Heart left ventricle (tissue), 16 donors: ENCODE measurements around the gene ADCY3. TPM values are rescaled to one million over a fixed set of nuclear protein-coding genes. Genes with fewer than 3 reads are reported as not detected.
A peak's percentile ranks its signal among the peaks of the same experiment; 100 is the strongest.

Experiments
- ATAC-seq, 4 donors: fragments of 200-7000 bp; cut with Tn5 transposase; one replicate each; pipeline ENCODE4 v1.9.1; 2020 to 2022; ENCODE audit warnings: moderate library complexity in 4 of 4, mild to moderate bottlenecking in 3 of 4, moderate number of reproducible peaks in 1 of 4
- DNase-seq, 5 donors: peaks; one replicate each; pipeline ENCODE4 v3.0.0-alpha.2; 2020
- H3K27ac ChIP-seq, 12 donors: fragments of 200-600 bp; sonication (generic) in 4 of 12; one replicate each; pipeline versions ENCODE4 v1.5.0 to v1.8.0; 2016 to 2022; ENCODE audit warnings: mild to moderate bottlenecking in 2 of 12
- H3K27me3 ChIP-seq, 9 donors: fragments of 200-600 bp; sonication (generic) in 2 of 9; one replicate each; pipeline versions ENCODE4 v1.5.1 to v1.8.0; 2016 to 2022; ENCODE audit warnings: mild to moderate bottlenecking in 3 of 9
- H3K36me3 ChIP-seq, 9 donors: fragments of 200-600 bp; sonication (generic) in 2 of 9; one replicate each; pipeline versions ENCODE4 v1.5.0 to v1.8.0; 2018 to 2022; ENCODE audit warnings: mild to moderate bottlenecking in 2 of 9
- H3K4me1 ChIP-seq, 12 donors: fragments of 200-600 bp; sonication (generic) in 4 of 12; one replicate each; pipeline versions ENCODE4 v1.5.0 to v1.8.0; 2016 to 2022; ENCODE audit warnings: mild to moderate bottlenecking in 3 of 12
- H3K4me3 ChIP-seq, 12 donors: fragments of 200-600 bp; sonication (generic) in 4 of 12; one replicate each; pipeline versions ENCODE4 v1.5.0 to v1.8.0; 2017 to 2022; ENCODE audit warnings: mild to moderate bottlenecking in 9 of 12, moderate library complexity in 4 of 12
- H3K9me3 ChIP-seq, 12 donors: fragments of 200-600 bp; sonication (generic) in 4 of 12; one replicate each; pipeline versions ENCODE4 v1.5.0 to v1.8.0; 2016 to 2022; ENCODE audit warnings: mild to moderate bottlenecking in 1 of 12
- CTCF ChIP-seq, 12 donors: fragments of 200-600 bp; sonication (generic) in 4 of 12; IDR thresholded peaks; one replicate each; pipeline versions ENCODE4 v1.5.0 to v1.8.0; 2018 to 2022; ENCODE audit warnings: antibody characterized with exemption in 12 of 12, mild to moderate bottlenecking in 5 of 12
- POLR2A ChIP-seq, 2 donors: fragments of 450-650 bp; IDR thresholded peaks; one replicate each; pipeline ENCODE4 v1.6.1; 2017; ENCODE audit warnings: antibody characterized with exemption in 2 of 2, mild to moderate bottlenecking in 2 of 2, moderate library complexity in 2 of 2
- WGBS, 4 donors: extraction: QIAGEN DNeasy Blood & Tissue Kit in 2 of 4; methylation state at CpG; one replicate each; pipeline versions ENCODE4 v1.1.5 to v1.1.7; 2013 to 2018; 5-methylcytosine and 5-hydroxymethylcytosine counted together
- intact Hi-C, 10 donors: fragments of 100-400 bp; cut with DNase I; formaldehyde crosslinking; loops; one replicate each; pipeline versions ENCODE4 v1.11.1 to v1.14.2; 2022
- long read RNA-seq, 3 donors: library from polyadenylated mRNA; unstranded; transcript quantifications; one replicate each; pipeline ENCODE4 v2.0.0, GENCODE V29; 2020 to 2021
- polyA plus RNA-seq, 2 donors: library from polyadenylated mRNA; stranded (reverse); fragments of 200-250 nt; gene quantifications; one replicate each; pipeline ENCODE4 v1.2.3, GENCODE V29; 2013
- total RNA-seq, 9 donors: library from RNA; depleted of rRNA in 2 of 9; stranded (reverse); fragments of >200 nt in 2 of 9; fragmentation: NEBNext Ultra II Directional in 3 of 9; extraction: Animal tissue kit (Norgen Biotek cat#: 25700) in 3 of 9; gene quantifications; one replicate each; pipeline versions ENCODE4 v1.1.0 to v1.2.4, GENCODE V29; 2016 to 2023
- donor health status: ischemic (EF 13 %, LVEDD 7.1; RV severe dilation, severe dysfunction).
- donor health status: healthy with polysubstance abuse.
- donor health status: DM: no; HTN: yes; CAD: no.
- donor health status: DM: no; HTN: no; CAD: no.
- donor health status: ischemic (EF 25% LVEDD 6.9; RV normal size, moderate dysfunction).
- donor health status: ischemic (EF 25% LVEDD 5.7; RV mildly dilated, moderate dysfunction).
- donor health status: healthy.
- donor health status: DM: yes; HTN: yes; CAD: no.
- donor health status: ischemic (EF 35%, LVEDD 5.7; RV mildly dilated, moderate dysfunction).
- donor health status: nonischemic (EF 11% LVEDD 7.7; RV severe dilation, severe dysfunction).
- donor health status: DM: yes; HTN: yes; CAD: no.
- donor health status: PGD.
- donor health status: ischemic (EF 29% LVEDD 5.4; RV normal size, mild dysfunction).
- donor health status: nonischemic (EF 23%, LVEDD 6.1; RV moderate dilation, normal function).

The ADCY3 gene
- total RNA-seq (10 to 100 TPM in 7 of 9 donors, 1 to 10 TPM in 2; 9.3 to 36.0 (median 17.5) TPM), polyA plus RNA-seq (10 to 100 TPM; 10.9 to 14.4 TPM)
- long read RNA-seq, donor 1, full-length matches to known transcripts: 2 of 14 reads
- long read RNA-seq, donor 1, partial matches to known transcripts: 2 of 14 reads
- long read RNA-seq, donor 1, other reads (novel, unspliced or antisense): 10 of 14 reads
- long read RNA-seq, donor 2, full-length matches to known transcripts: 2 of 24 reads
- long read RNA-seq, donor 2, partial matches to known transcripts: 13 of 24 reads
- long read RNA-seq, donor 2, other reads (novel, unspliced or antisense): 9 of 24 reads
- long read RNA-seq, donor 3, full-length matches to known transcripts: 1 of 22 reads
- long read RNA-seq, donor 3, partial matches to known transcripts: 7 of 22 reads
- long read RNA-seq, donor 3, other reads (novel, unspliced or antisense): 14 of 22 reads

GRCh38 chr2:24920098-24920808 lies at the start of gene ADCY3:
Gene ADCY3 (minus strand): TSS chr2:24920237. CDS start chr2:24918987, 1,250 bp downstream.
- DNase-seq: peak in 4 of 5 donors; percentile 53 to 83 (median 60)
- TF ChIP-seq CTCF (IDR thresholded peaks at IDR 0.05): no peak
- TF ChIP-seq POLR2A (IDR thresholded peaks at IDR 0.05): no peak
- 0 to 1% (median 1%) methylated on average over 17 to 103 of the region's 103 CpGs for WGBS, 4 donors
- intact Hi-C loops: loop anchor here in 2 of 10 donors (2.0 to 10.0 kb wide), 3 partner anchors 63 to 505 kb away; no protein-coding TSS in a partner anchor
- Histone ChIP-seq H3K36me3 (no peaks in the 10 kb centered on the region), H3K4me3 (peak within 1 kb of the TSS; percentile 36 to 88 (median 64)), H3K27me3 (no peaks in the 10 kb centered on the region), H3K27ac (peak within 1 kb of the TSS; percentile 19 to 80 (median 53)), H3K9me3 (no peaks in the 10 kb centered on the region), H3K4me1 (peaks cover 0 to 29% (median 5%) of the 10 kb centered on the region in 12 donors)
- peak in 3 of 4 donors; percentile 54 to 72 (median 64) for ATAC-seq

- intact Hi-C loops: loop anchor here in 5 of 10 donors (5.0 to 10.0 kb wide), 4 partner anchors 73 to 228 kb away; partner anchors contain the start of genes EFR3B (in 3 of the 5), CENPO (in 1 of the 5) and PTRHD1 (in 1 of the 5)
- peak overlapping the region in 2 of 12 donors; percentile 99 for H3K27ac ChIP-seq
Observed at GRCh38 chr2:24969784-24970183, 49.7 kb upstream of the ADCY3 start.

GRCh38 chr2:24961903-24962302 lies 41.9 kb upstream of the ADCY3 start:
- Histone ChIP-seq H3K27ac (no peak overlapping the region), H3K4me3 (no peak overlapping the region), H3K36me3 (peaks cover 0 to 100% (median 94%) of the 10 kb centered on the region in 9 donors), H3K4me1 (peaks cover 0 to 30% (median 5%) of the 10 kb centered on the region in 12 donors), H3K27me3 (no peaks in the 10 kb centered on the region), H3K9me3 (no peaks in the 10 kb centered on the region)
- TF ChIP-seq POLR2A (IDR thresholded peaks at IDR 0.05) (no peak), CTCF (IDR thresholded peaks at IDR 0.05) (no peak)
- 87 to 96% (median 94%) methylated on average over 1 of the region's 1 CpG for WGBS, 4 donors
- no peak for ATAC-seq
- no peak for DNase-seq
- intact Hi-C loops: no loop called here

More at GRCh38 chr2:24969784-24970183, 49.7 kb upstream of the ADCY3 start:
- no peak for ATAC-seq
- no peak for DNase-seq
- H3K36me3 ChIP-seq: peaks cover 0 to 29% (median 24%) of the 10 kb centered on the region in 9 donors
- H3K9me3 ChIP-seq: no peaks in the 10 kb centered on the region
- 83 to 88% (median 86%) methylated on average over 1 of the region's 1 CpG for WGBS, 4 donors
- peaks cover 0 to 18% (median 11%) of the 10 kb centered on the region in 12 donors for H3K4me1 ChIP-seq
- H3K27me3 ChIP-seq: no peaks in the 10 kb centered on the region
- no peak overlapping the region for H3K4me3 ChIP-seq
- TF ChIP-seq CTCF (IDR thresholded peaks at IDR 0.05) (no peak), POLR2A (IDR thresholded peaks at IDR 0.05) (no peak)

- H3K9me3 ChIP-seq: peaks cover 0 to 13% (median 4%) of the 10 kb centered on the region in 12 donors
- peaks cover 0 to 100% (median 94%) of the 10 kb centered on the region in 9 donors for H3K36me3 ChIP-seq
- DNase-seq (no peak), ATAC-seq (no peak)
- H3K4me1 ChIP-seq: peaks cover 0 to 30% (median 5%) of the 10 kb centered on the region in 12 donors
- no peak overlapping the region for H3K27ac ChIP-seq
- TF ChIP-seq POLR2A (IDR thresholded peaks at IDR 0.05) (no peak), CTCF (IDR thresholded peaks at IDR 0.05) (no peak)
- intact Hi-C loops: no loop called here
- no peaks in the 10 kb centered on the region for H3K27me3 ChIP-seq
- no peak overlapping the region for H3K4me3 ChIP-seq
Observed at GRCh38 chr2:24959761-24960160, 39.7 kb upstream of the ADCY3 start.
